ENCODE data around the gene DNAJA2. TPM values are rescaled to one million over a fixed set of nuclear protein-coding genes. Genes with fewer than 3 reads are reported as not detected.
A peak's percentile ranks its signal among the peaks of the same experiment; 100 is the strongest.

DNAJA2 gene
- 68.4 and 81.9 TPM in 2 replicates for total RNA-seq

- Histone ChIP-seq H3K4me3 (ENCODE audit: low read depth, low read length) (peak within 1 kb of the TSS; percentile 67), H3K36me3 (ENCODE audit: control insufficient read depth, insufficient read depth, low read length) (no peaks in the 10 kb centered on the region), H3K27me3 (ENCODE audit: control insufficient read depth, insufficient read depth, low read length) (no peaks in the 10 kb centered on the region)
- DNase-seq (ENCODE audit: low read depth), result peak; percentile 41
- TF ChIP-seq CTCF (IDR thresholded peaks at IDR 0.05; ENCODE audit: insufficient read depth, low read length, poor library complexity, severe bottlenecking), result no peak
Measured at GRCh38 chr16:46973207-46973995, at the start of gene DNAJA2. Gene DNAJA2, minus strand, starts transcription at chr16:46973674. Its CDS starts 102 bp downstream, at chr16:46973572.

- DNase-seq (ENCODE audit: low read depth), result no peak
- peak; percentile 10 for TF ChIP-seq CTCF (IDR thresholded peaks at IDR 0.05; ENCODE audit: insufficient read depth, low read length, poor library complexity, severe bottlenecking)
- no peaks in the 10 kb centered on the region for H3K36me3 ChIP-seq (ENCODE audit: control insufficient read depth, insufficient read depth, low read length)
- H3K27me3 ChIP-seq (ENCODE audit: control insufficient read depth, insufficient read depth, low read length), result no peaks in the 10 kb centered on the region
- H3K4me3 ChIP-seq (ENCODE audit: low read depth, low read length), result no peak overlapping the region
Measured at GRCh38 chr16:47019568-47019967, 46.1 kb upstream of the DNAJA2 start.

GRCh38 chr16:47018223-47018891, 44.9 kb upstream of the DNAJA2 start:
- H3K27me3 ChIP-seq (ENCODE audit: control insufficient read depth, insufficient read depth, low read length), result no peaks in the 10 kb centered on the region
- H3K4me3 ChIP-seq (ENCODE audit: low read depth, low read length), result no peak overlapping the region
- DNase-seq (ENCODE audit: low read depth), result peak; percentile 21
- H3K36me3 ChIP-seq (ENCODE audit: control insufficient read depth, insufficient read depth, low read length), result no peaks in the 10 kb centered on the region
- TF ChIP-seq CTCF (IDR thresholded peaks at IDR 0.05; ENCODE audit: insufficient read depth, low read length, poor library complexity, severe bottlenecking), result peak; percentile 62

GRCh38 chr16:47017636-47018035, 44.2 kb upstream of the DNAJA2 start:
- no peak overlapping the region for H3K4me3 ChIP-seq (ENCODE audit: low read depth, low read length)
- DNase-seq (ENCODE audit: low read depth), result no peak
- no peak for TF ChIP-seq CTCF (IDR thresholded peaks at IDR 0.05; ENCODE audit: insufficient read depth, low read length, poor library complexity, severe bottlenecking)
- H3K36me3 ChIP-seq (ENCODE audit: control insufficient read depth, insufficient read depth, low read length), result no peaks in the 10 kb centered on the region
- no peaks in the 10 kb centered on the region for H3K27me3 ChIP-seq (ENCODE audit: control insufficient read depth, insufficient read depth, low read length)

- Histone ChIP-seq H3K4me3 (ENCODE audit: low read depth, low read length) (no peak overlapping the region), H3K27me3 (ENCODE audit: control insufficient read depth, insufficient read depth, low read length) (no peaks in the 10 kb centered on the region), H3K36me3 (ENCODE audit: control insufficient read depth, insufficient read depth, low read length) (no peaks in the 10 kb centered on the region)
- no peak for DNase-seq (ENCODE audit: low read depth)
- no peak for TF ChIP-seq CTCF (IDR thresholded peaks at IDR 0.05; ENCODE audit: insufficient read depth, low read length, poor library complexity, severe bottlenecking)
Measured at GRCh38 chr16:47016700-47017133, 43.2 kb upstream of the DNAJA2 start.

Measured in kidney epithelial cell (primary cell).